A549 (cell line): Measurements from ENCODE around the gene CCDC18. TPM values are rescaled to one million over a fixed set of nuclear protein-coding genes. Genes with fewer than 3 reads are reported as not detected.
"Not testable (repeated sequence)": the region's sequence is repeated elsewhere in the genome, so short reads cannot be mapped to it uniquely, and the experiment has no call there.

Experiments used
- ATAC-seq, 2 experiments: fragments of 200-7000 bp in 1 of 2; fragments of >200 bp in 1 of 2; cut with Nextera tagmentation in 1 of 2; cut with Tn5 transposase in 1 of 2; 3 replicates each; pipeline versions ENCODE4 v1.8.0 to v1.9.1; 2018 to 2020; ENCODE audit warnings: mild to moderate bottlenecking in 1 of 2, moderate library complexity in 1 of 2
- CTCF ChIA-PET: fragments of 300-600 bp; sonication (Branson Sonifier 250); formaldehyde crosslinking; extraction: SDS; loops from one replicate; lab custom pipeline; 2021; ENCODE audit warnings: antibody characterized with exemption, inconsistent platforms; lab: Yijun Ruan, JAX
- POLR2A ChIA-PET: fragments of 350-600 bp; formaldehyde crosslinking; extraction: SDS; loops from one replicate; lab custom pipeline; 2021; ENCODE audit warnings: antibody characterized with exemption, inconsistent platforms; lab: Yijun Ruan, JAX
- DNase-seq, 2 experiments: peaks; one replicate each; pipeline versions ENCODE4 v3.0.0 to v3.0.0-alpha.2; 2011 to 2016; ENCODE audit warnings: low read depth in 1 of 2, low spot score in 1 of 2
- FAIRE-seq: peaks from 2 replicates; lab custom pipeline; 2011; peaks lifted over from hg19 to GRCh38; lab: Jason Lieb, UNC
- H3K27ac ChIP-seq, 2 experiments: fragments of >200 bp; sonication (Bioruptor Twin); formaldehyde crosslinking; 3 replicates each; pipeline ENCODE4 v1.5.1; 2016 to 2017
- H3K4me1 ChIP-seq: fragments of >200 bp; sonication (Bioruptor Twin); formaldehyde crosslinking; 3 replicates; pipeline ENCODE4 v1.6.1; 2016
- H3K4me2 ChIP-seq: fragments of >200 bp; sonication (Bioruptor Twin); formaldehyde crosslinking; 3 replicates; pipeline ENCODE4 v1.6.1; 2016
- H3K4me3 ChIP-seq: fragments of >200 bp; sonication (Bioruptor Twin); formaldehyde crosslinking; 3 replicates; pipeline ENCODE4 v1.5.1; 2016
- H3K9me3 ChIP-seq: fragments of >200 bp; sonication (Bioruptor Twin); formaldehyde crosslinking; 3 replicates; pipeline ENCODE4 v1.6.1; 2016
- CBX2 ChIP-seq: fragments of 200-600 bp; sonication (generic); IDR thresholded peaks from 2 replicates; pipeline ENCODE4 v1.6.1; 2016; ENCODE audit warnings: low read depth, mild to moderate bottlenecking, borderline replicate concordance
- CEBPB ChIP-seq, 2 experiments: fragments of >200 bp in 1 of 2; sonication (Bioruptor Twin) in 1 of 2; formaldehyde crosslinking in 1 of 2; IDR thresholded peaks; 2 replicates each; pipeline ENCODE4 v1.6.1; 2012 to 2016
- EHF ChIP-seq: fragments of 250-450 bp; sonication (Bioruptor Pico); IDR thresholded peaks from 2 replicates; pipeline ENCODE4 v1.5.0; 2020; ENCODE audit warnings: mild to moderate bottlenecking
- EHMT2 ChIP-seq: fragments of 200-600 bp; sonication (generic); IDR thresholded peaks from 2 replicates; pipeline ENCODE4 v1.6.1; 2016; ENCODE audit warnings: antibody characterized with exemption, low read depth, mild to moderate bottlenecking, moderate library complexity
- FOXS1 ChIP-seq: fragments of 250-450 bp; sonication (Bioruptor Pico); IDR thresholded peaks from 2 replicates; pipeline ENCODE4 v1.5.0; 2020; ENCODE audit warnings: mild to moderate bottlenecking, moderate library complexity
- HOXB13 ChIP-seq: fragments of 250-450 bp; sonication (Bioruptor Pico); IDR thresholded peaks from 2 replicates; pipeline ENCODE4 v1.5.0; 2020; ENCODE audit warnings: low read depth, mild to moderate bottlenecking, moderate library complexity
- HOXB5 ChIP-seq: fragments of 250-450 bp; sonication (Bioruptor Pico); IDR thresholded peaks from 2 replicates; pipeline ENCODE4 v1.5.0; 2020; ENCODE audit warnings: mild to moderate bottlenecking, moderate library complexity
- MAFK ChIP-seq: fragments of 450-650 bp; IDR thresholded peaks from 2 replicates; pipeline ENCODE4 v1.6.1; 2014; ENCODE audit not compliant: partially characterized antibody
- MYC ChIP-seq: IDR thresholded peaks from 2 replicates; pipeline ENCODE4 v1.6.1; 2012; ENCODE audit warnings: mild to moderate bottlenecking, inconsistent platforms, low read length, improper control_type of control experiment, borderline replicate concordance
- RAD21 ChIP-seq, 2 experiments: fragments of >200 bp in 1 of 2; sonication (Bioruptor Twin) in 1 of 2; formaldehyde crosslinking in 1 of 2; IDR thresholded peaks in 1 of 2; conservative IDR thresholded peaks in 1 of 2; 2 replicates in 1 of 2; 3 replicates in 1 of 2; pipeline ENCODE4 v1.6.1; 2012 to 2018; ENCODE audit warnings: inconsistent platforms in 1 of 2
- SREBF2 ChIP-seq: fragments of 450-650 bp; IDR thresholded peaks from 2 replicates; pipeline ENCODE4 v1.6.1; 2014; ENCODE audit warnings: mild to moderate bottlenecking, moderate library complexity
- TFCP2L1 ChIP-seq: fragments of 250-450 bp; sonication (Bioruptor Pico); IDR thresholded peaks from 2 replicates; pipeline ENCODE4 v1.5.0; 2021; ENCODE audit warnings: mild to moderate bottlenecking
- ZFP36 ChIP-seq: fragments of 450-650 bp; IDR thresholded peaks from 2 replicates; pipeline ENCODE4 v1.6.1; 2014; ENCODE audit warnings: borderline replicate concordance; ENCODE audit not compliant: partially characterized antibody
- ZNF302 ChIP-seq: fragments of 250-450 bp; sonication (Bioruptor Pico); IDR thresholded peaks from 2 replicates; pipeline ENCODE4 v1.9.0; 2021; ENCODE audit warnings: inconsistent platforms, mild to moderate bottlenecking, moderate library complexity
- WGBS: methylation state at CpG from one replicate; pipeline ENCODE4 v1.1.6; 2017; ENCODE audit errors: missing lambda C conversion rate; 5-methylcytosine and 5-hydroxymethylcytosine counted together
- polyA plus RNA-seq, 4 experiments: library from polyadenylated mRNA; depleted of rRNA in 3 of 4; stranded (reverse); fragments of >200 nt; fragmentation: RNase III in 1 of 4; extraction: RNeasy Plus Mini Kit Qiagen cat#74134 plus additional on column Dnase treatment in 1 of 4; gene quantifications; 2 replicates in 3 of 4; 3 replicates in 1 of 4; pipeline ENCODE4 v1.2.3, GENCODE V29; 2011 to 2017
- TF ChIP-seq, protein P1 (sequence below): fragments of 250-450 bp; sonication (Bioruptor Pico); IDR thresholded peaks from 2 replicates; pipeline ENCODE4 v1.5.0; 2021; ENCODE audit warnings: mild to moderate bottlenecking, moderate library complexity, borderline replicate concordance
- TF ChIP-seq, protein P2 (sequence below): fragments of 150-350 bp; IDR thresholded peaks from 2 replicates; pipeline ENCODE4 v1.6.1; 2014; ENCODE audit warnings: low read depth, mild to moderate bottlenecking, low read length
- TF ChIP-seq, protein P3 (sequence below): fragments of 450-650 bp; IDR thresholded peaks from 2 replicates; pipeline ENCODE4 v1.6.1; 2014; ENCODE audit warnings: antibody characterized with exemption
- TF ChIP-seq, protein P4 (sequence below): IDR thresholded peaks from 2 replicates; pipeline ENCODE4 v1.6.1; 2012

Gene CCDC18
- polyA plus RNA-seq, 2 of the 4 experiments (the other 2 are of a cell fraction), result 9.8 to 10.0 TPM

DNA sequence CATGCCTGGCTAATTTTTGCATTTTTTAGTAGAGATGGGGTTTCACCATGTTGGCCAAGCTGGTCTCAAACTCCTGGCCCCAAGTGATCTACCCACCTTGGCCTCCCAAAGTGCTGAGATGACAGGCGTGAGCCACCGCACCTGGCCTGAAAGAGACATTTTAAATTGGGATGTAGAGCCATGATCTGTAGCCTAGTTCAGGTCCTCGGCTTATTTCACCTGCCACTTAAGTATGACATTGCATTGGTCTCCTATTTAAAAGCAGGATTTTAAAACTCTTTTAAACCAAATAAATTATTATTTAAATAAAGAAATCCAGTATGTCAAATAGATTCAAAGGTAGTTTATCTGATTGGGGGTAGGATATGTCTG is 94.7 kb downstream of the CCDC18 start:
- ATAC-seq, DNase-seq, FAIRE-seq, H3K9me3 ChIP-seq, H3K4me3 ChIP-seq: not testable (repeated sequence)
- ChIA-PET POLR2A (interaction anchor here (0.5 kb wide), 1 partner anchor 178 kb away, joined by 5 read pairs; no protein-coding TSS in a partner anchor), CTCF (interaction anchor here (1.1 to 1.4 kb wide), 3 partner anchors 25 to 72 kb away, joined by 3 to 7 read pairs (median 4); no protein-coding TSS in a partner anchor)
- H3K4me1 ChIP-seq, result peaks cover 29% of the 10 kb centered on the region
- WGBS, result 92% methylated on average over 3 of the region's 3 CpGs
- peak overlapping the region; percentile 45 to 77; a peak in 5 of 6 replicates for H3K27ac ChIP-seq
- peak overlapping the region; percentile 61 for H3K4me2 ChIP-seq

DNA sequence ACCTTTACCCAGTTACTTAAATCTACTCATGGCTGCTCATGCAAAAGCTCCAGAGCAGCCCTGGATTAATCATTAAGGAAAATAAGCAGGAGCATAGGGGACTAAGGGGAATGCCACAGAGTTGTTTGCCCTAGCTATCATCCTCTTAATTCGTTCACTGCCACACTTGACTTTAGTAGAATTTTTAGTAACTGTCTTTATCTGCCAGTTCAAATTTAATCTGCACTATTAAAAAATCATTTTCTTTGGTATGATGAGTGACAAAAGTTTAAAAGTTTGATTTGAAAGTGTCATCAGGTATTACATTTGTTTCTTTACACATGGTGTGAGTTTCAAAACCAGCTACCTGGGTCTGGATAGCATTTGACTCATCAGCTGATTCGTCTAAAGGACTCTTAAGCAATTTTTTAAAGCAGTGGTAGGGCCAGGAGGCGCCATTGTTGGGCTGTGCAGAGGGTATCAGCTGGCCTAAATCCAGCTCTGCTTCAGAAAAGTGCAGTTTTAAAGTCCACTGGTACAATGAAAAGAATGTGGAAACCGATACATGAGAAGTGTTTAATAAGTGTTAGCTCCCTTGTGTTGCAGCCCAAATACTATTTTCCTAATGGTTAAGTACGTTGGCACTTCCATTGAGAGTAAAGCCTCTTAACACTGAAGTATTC is 95.2 kb downstream of the CCDC18 start:
- TF ChIP-seq MYC, result no peak
- TF ChIP-seq EHMT2, result 0 out of 2 replicates have a peak, but pooled peaks have one; percentile 46
- no peak for TF ChIP-seq TFCP2L1 (CRISPR knock-in tag)
- peak overlapping the region; percentile 47 to 77; a peak in 5 of 6 replicates for H3K27ac ChIP-seq
- peak overlapping the region; percentile 61 for H3K4me2 ChIP-seq
- ATAC-seq (peak in 1 of 2 experiments; percentile 78; a peak in 3 of 6 replicates), FAIRE-seq (no peak), DNase-seq (peak; percentile 7 to 21)
- ChIA-PET CTCF (interaction anchor here (1.1 to 1.4 kb wide), 3 partner anchors 25 to 72 kb away, joined by 3 to 7 read pairs (median 4); no protein-coding TSS in a partner anchor), POLR2A (no interaction called here)
- H3K9me3 ChIP-seq, result peaks cover 13% of the 10 kb centered on the region; the same call in 2 of the 3 replicates
- 29% methylated on average over 5 of the region's 5 CpGs for WGBS
- H3K4me3 ChIP-seq, result no peak overlapping the region
- peaks cover 29% of the 10 kb centered on the region for H3K4me1 ChIP-seq

DNA sequence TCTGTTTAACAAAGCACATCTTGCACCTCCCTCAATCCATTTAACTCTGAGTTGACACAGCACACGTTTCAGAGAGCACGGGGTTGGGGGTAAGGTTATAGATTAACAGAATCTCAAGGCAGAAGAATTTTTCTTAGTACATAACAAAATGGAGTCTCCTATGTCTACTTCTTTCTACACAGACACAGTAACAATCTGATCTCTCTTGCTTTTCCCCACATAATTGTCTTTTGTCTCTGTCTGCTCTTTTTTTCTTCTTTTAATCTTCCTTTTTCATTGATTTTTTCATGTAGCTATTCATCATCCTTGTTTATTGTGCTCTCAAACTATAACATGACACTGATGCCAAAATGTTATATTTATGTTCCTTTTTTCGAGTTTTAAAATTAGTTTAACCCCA is 97.0 kb downstream of the CCDC18 start:
- 1% methylated on average over 3 of the region's 3 CpGs for WGBS
- POLR2A ChIA-PET, result not testable (repeated sequence)
- peak overlapping the region; percentile 59 for H3K4me2 ChIP-seq

DNA sequence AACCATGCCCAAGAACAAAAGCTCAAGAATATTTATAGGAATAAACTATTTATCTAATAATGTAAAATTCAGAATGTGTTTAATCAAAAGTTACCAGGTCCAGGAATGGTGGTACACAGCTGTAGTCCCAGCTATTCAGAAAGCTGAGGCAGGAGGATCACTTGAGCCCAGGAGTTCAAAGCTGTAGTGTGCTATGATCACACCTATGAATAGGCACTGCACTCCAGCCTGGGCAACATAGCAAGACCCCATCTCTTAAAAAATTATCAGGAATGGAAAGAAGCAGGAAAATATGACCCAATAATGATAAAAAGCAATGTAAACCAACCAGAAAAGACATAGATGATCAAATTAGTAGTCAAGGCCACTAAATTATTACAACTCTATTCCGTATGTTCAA is 103.0 kb downstream of the CCDC18 start:
- no peaks in the 10 kb centered on the region for H3K4me1 ChIP-seq
- ChIA-PET CTCF (no interaction called here), POLR2A (no interaction called here)
- no peak for FAIRE-seq
- no peak overlapping the region for H3K4me2 ChIP-seq
- no peak overlapping the region for H3K4me3 ChIP-seq
- H3K9me3 ChIP-seq, result peaks cover 15% of the 10 kb centered on the region; the same call in 2 of the 3 replicates
- no peak for ATAC-seq
- DNase-seq, result no peak
- TF ChIP-seq, protein P1, sequence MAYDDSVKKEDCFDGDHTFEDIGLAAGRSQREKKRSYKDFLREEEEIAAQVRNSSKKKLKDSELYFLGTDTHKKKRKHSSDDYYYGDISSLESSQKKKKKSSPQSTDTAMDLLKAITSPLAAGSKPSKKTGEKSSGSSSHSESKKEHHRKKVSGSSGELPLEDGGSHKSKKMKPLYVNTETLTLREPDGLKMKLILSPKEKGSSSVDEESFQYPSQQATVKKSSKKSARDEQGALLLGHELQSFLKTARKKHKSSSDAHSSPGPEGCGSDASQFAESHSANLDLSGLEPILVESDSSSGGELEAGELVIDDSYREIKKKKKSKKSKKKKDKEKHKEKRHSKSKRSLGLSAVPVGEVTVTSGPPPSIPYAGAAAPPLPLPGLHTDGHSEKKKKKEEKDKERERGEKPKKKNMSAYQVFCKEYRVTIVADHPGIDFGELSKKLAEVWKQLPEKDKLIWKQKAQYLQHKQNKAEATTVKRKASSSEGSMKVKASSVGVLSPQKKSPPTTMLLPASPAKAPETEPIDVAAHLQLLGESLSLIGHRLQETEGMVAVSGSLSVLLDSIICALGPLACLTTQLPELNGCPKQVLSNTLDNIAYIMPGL (CRISPR knock-in tag), result no peak
- TF ChIP-seq, protein P2, sequence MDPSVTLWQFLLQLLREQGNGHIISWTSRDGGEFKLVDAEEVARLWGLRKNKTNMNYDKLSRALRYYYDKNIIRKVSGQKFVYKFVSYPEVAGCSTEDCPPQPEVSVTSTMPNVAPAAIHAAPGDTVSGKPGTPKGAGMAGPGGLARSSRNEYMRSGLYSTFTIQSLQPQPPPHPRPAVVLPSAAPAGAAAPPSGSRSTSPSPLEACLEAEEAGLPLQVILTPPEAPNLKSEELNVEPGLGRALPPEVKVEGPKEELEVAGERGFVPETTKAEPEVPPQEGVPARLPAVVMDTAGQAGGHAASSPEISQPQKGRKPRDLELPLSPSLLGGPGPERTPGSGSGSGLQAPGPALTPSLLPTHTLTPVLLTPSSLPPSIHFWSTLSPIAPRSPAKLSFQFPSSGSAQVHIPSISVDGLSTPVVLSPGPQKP, result no peak
- no peak for TF ChIP-seq CEBPB (IDR thresholded peaks at IDR 0.05)
- TF ChIP-seq, protein P3, sequence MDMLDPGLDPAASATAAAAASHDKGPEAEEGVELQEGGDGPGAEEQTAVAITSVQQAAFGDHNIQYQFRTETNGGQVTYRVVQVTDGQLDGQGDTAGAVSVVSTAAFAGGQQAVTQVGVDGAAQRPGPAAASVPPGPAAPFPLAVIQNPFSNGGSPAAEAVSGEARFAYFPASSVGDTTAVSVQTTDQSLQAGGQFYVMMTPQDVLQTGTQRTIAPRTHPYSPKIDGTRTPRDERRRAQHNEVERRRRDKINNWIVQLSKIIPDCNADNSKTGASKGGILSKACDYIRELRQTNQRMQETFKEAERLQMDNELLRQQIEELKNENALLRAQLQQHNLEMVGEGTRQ, result no peak
- no peak for TF ChIP-seq ZFP36
- TF ChIP-seq, protein P4, sequence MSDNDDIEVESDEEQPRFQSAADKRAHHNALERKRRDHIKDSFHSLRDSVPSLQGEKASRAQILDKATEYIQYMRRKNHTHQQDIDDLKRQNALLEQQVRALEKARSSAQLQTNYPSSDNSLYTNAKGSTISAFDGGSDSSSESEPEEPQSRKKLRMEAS, result no peak
- no peak for TF ChIP-seq ZNF302 (CRISPR knock-in tag)
- no peak for TF ChIP-seq RAD21 (conservative IDR thresholded peaks at IDR 0.05 in 1 of 2, IDR thresholded peaks at IDR 0.05 in 1 of 2)
- no peak for TF ChIP-seq TFCP2L1 (CRISPR knock-in tag)
- TF ChIP-seq CBX2, result no peak
- no peak for TF ChIP-seq SREBF2
- TF ChIP-seq MAFK, result no peak
- WGBS, result 88% methylated on average over 1 of the region's 1 CpG
- no peak overlapping the region for H3K27ac ChIP-seq

More for the DNA sequence above, 97.0 kb downstream of the CCDC18 start:
- H3K4me3 ChIP-seq, ATAC-seq, DNase-seq, FAIRE-seq, CTCF ChIA-PET: not testable (repeated sequence)
- peaks cover 29% of the 10 kb centered on the region for H3K4me1 ChIP-seq
- TF ChIP-seq FOXS1 (CRISPR knock-in tag) (peak; percentile 40; the same call in 1 of the 2 replicates), HOXB13 (CRISPR knock-in tag) (peak; percentile 78; the same call in 1 of the 2 replicates), ZNF302 (CRISPR knock-in tag) (peak; percentile 85), HOXB5 (CRISPR knock-in tag) (peak; percentile 70; the same call in 1 of the 2 replicates), EHF (peak; percentile 85; the same call in 1 of the 2 replicates)
- H3K9me3 ChIP-seq, result peaks cover 15% of the 10 kb centered on the region; the same call in 2 of the 3 replicates
- peak overlapping the region; percentile 49 to 78; a peak in 4 of 6 replicates for H3K27ac ChIP-seq
